Measurements from ENCODE around the gene SMYD3. TPM values are rescaled to one million over a fixed set of nuclear protein-coding genes. Genes with fewer than 3 reads are reported as not detected.
A peak's percentile ranks its signal among the peaks of the same experiment; 100 is the strongest.

Gene SMYD3
- total RNA-seq, 1 donor from 2014 or later: 29.3 TPM

- H3K27ac Mint-ChIP-seq (ENCODE audit: unreplicated experiment): no peak overlapping the region
- no peaks in the 10 kb centered on the region for H3K27me3 Mint-ChIP-seq (ENCODE audit: low read depth)
- no peak for TF ChIP-seq CTCF (IDR thresholded peaks at IDR 0.05)
- H3K36me3 Mint-ChIP-seq (ENCODE audit: low read depth): no peaks in the 10 kb centered on the region
- no peak overlapping the region for H3K4me3 Mint-ChIP-seq (ENCODE audit: unreplicated experiment)
- H3K9me3 Mint-ChIP-seq (ENCODE audit: low read depth): no peaks in the 10 kb centered on the region
- no peak for DNase-seq (ENCODE audit: low spot score)
- H3K4me1 Mint-ChIP-seq (ENCODE audit: low read depth): peaks cover 29% of the 10 kb centered on the region
Measured at GRCh38 chr1:246141306-246141705, 365.8 kb downstream of the SMYD3 start.

DNA sequence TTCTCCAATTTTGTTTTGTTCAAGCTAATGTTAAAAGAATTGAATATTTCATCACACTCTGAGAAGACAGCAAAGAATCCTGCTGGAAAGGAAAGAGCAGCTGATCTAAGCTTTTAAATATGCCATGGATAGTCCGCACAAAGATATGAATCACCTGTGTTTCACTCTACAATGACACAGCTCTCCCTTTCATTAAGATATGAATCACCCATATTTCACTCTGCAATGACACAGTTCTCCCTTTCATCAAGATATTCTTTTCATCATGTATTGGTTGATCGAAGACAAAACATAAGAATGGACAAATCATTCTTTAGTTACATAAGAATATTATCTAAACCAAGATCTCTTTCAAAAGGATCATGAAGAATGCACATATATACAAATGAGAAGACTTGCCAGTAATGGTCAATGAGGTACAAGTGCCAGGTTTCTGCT, 367.3 kb downstream of the SMYD3 start:
- no peak for DNase-seq (ENCODE audit: low spot score)
- H3K9me3 Mint-ChIP-seq (ENCODE audit: low read depth): no peaks in the 10 kb centered on the region
- H3K4me3 Mint-ChIP-seq (ENCODE audit: unreplicated experiment): no peak overlapping the region
- H3K36me3 Mint-ChIP-seq (ENCODE audit: low read depth): no peaks in the 10 kb centered on the region
- TF ChIP-seq CTCF (IDR thresholded peaks at IDR 0.05): no peak
- peaks cover 29% of the 10 kb centered on the region for H3K4me1 Mint-ChIP-seq (ENCODE audit: low read depth)
- peak overlapping the region; percentile 61 for H3K27ac Mint-ChIP-seq (ENCODE audit: unreplicated experiment)
- no peaks in the 10 kb centered on the region for H3K27me3 Mint-ChIP-seq (ENCODE audit: low read depth)

DNA sequence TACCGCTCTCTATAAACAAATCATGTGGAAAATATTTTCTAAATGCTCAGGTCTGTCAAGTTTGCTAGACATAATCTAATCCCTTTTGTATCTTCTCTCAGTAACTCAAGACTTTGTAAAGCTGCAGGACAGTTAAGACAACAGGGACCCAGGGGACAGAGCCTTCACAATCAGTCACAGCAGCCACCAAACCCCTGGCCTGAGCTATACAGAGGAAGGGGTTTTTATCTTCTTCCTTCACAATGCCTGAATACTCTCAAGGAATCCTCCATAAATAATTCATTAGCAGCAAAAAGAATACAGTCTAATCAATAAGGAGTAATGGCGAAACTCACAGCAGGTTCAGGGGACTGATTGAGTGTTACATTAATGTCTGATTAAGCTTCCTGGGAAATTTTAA, 368.3 kb downstream of the SMYD3 start:
- peaks cover 29% of the 10 kb centered on the region for H3K4me1 Mint-ChIP-seq (ENCODE audit: low read depth)
- no peak overlapping the region for H3K27ac Mint-ChIP-seq (ENCODE audit: unreplicated experiment)
- H3K4me3 Mint-ChIP-seq (ENCODE audit: unreplicated experiment): no peak overlapping the region
- H3K27me3 Mint-ChIP-seq (ENCODE audit: low read depth): no peaks in the 10 kb centered on the region
- H3K9me3 Mint-ChIP-seq (ENCODE audit: low read depth): no peaks in the 10 kb centered on the region
- no peak for DNase-seq (ENCODE audit: low spot score)
- H3K36me3 Mint-ChIP-seq (ENCODE audit: low read depth): no peaks in the 10 kb centered on the region
- no peak for TF ChIP-seq CTCF (IDR thresholded peaks at IDR 0.05)

DNA sequence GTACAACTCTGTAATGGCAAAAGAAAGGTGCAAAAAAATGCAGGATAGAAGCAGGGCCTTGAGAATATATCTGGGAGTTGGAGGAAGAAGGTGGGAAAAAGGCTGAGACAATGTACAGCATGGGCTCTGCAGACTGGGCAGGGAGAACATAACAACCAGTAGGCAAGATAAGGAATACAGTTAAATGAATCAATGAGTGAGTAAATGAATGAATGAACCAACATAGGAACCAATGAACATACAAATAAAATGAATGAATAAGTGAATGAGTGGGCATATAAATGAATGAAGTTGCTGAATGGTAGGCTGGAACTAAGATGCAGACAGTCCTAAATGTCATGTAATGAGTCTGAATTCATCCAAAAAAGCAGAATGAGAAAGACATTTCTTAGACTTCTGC, 370.6 kb downstream of the SMYD3 start:
- DNase-seq (ENCODE audit: low spot score): no peak
- H3K27me3 Mint-ChIP-seq (ENCODE audit: low read depth): no peaks in the 10 kb centered on the region
- no peak overlapping the region for H3K4me3 Mint-ChIP-seq (ENCODE audit: unreplicated experiment)
- peaks cover 14% of the 10 kb centered on the region for H3K4me1 Mint-ChIP-seq (ENCODE audit: low read depth)
- no peak overlapping the region for H3K27ac Mint-ChIP-seq (ENCODE audit: unreplicated experiment)
- TF ChIP-seq CTCF (IDR thresholded peaks at IDR 0.05): no peak
- H3K9me3 Mint-ChIP-seq (ENCODE audit: low read depth): no peaks in the 10 kb centered on the region
- no peaks in the 10 kb centered on the region for H3K36me3 Mint-ChIP-seq (ENCODE audit: low read depth)

DNA sequence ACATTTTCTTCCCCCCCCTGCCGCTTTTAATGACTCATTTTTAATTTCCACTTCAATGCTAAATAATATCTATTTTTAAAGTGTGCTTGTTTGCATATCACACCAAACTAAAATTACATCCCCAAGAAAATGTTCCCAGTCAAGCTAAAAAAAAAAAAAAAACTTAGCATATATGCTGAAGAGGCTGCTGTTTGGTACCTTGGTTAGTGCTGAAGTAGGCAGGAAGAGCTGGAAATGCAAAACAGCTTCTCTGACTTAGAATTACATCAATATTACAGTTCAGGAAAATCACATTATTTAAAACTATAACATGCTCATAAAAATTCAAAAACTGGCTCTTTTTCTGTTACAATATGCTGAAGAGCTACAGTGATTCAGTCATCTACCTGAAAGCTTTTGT, 372.3 kb downstream of the SMYD3 start:
- Mint-ChIP-seq H3K9me3 (ENCODE audit: low read depth) (no peaks in the 10 kb centered on the region), H3K4me1 (ENCODE audit: low read depth) (peaks cover 12% of the 10 kb centered on the region), H3K27me3 (ENCODE audit: low read depth) (no peaks in the 10 kb centered on the region), H3K36me3 (ENCODE audit: low read depth) (no peaks in the 10 kb centered on the region), H3K4me3 (ENCODE audit: unreplicated experiment) (no peak overlapping the region), H3K27ac (ENCODE audit: unreplicated experiment) (no peak overlapping the region)
- TF ChIP-seq CTCF (IDR thresholded peaks at IDR 0.05): no peak
- DNase-seq (ENCODE audit: low spot score): no peak
